GM21447 (cell line): ENCODE results near the gene CR1L.
"Not testable (repeated sequence)": the region's sequence is repeated elsewhere in the genome, so short reads cannot be mapped to it uniquely, and the experiment has no call there.

Experiments used
- ATAC-seq: cut with Tn5 transposase; IDR thresholded peaks from one replicate; pipeline ENCODE4 v1.9.1; 2021; ENCODE audit not compliant: unreplicated experiment

The CR1L gene

GRCh38 chr1:207645635-207646081, 725 bp downstream of the CR1L start:
- ATAC-seq = no peak

GRCh38 chr1:207646171-207646570, 1.2 kb downstream of the CR1L start:
- no peak for ATAC-seq

GRCh38 chr1:207646944-207647579, 2.1 kb downstream of the CR1L start:
- no peak for ATAC-seq

- no peak for ATAC-seq
Measured at GRCh38 chr1:207647671-207648333, 2.9 kb downstream of the CR1L start.

- ATAC-seq = no peak
Measured at GRCh38 chr1:207648334-207649209, 3.6 kb downstream of the CR1L start.

- no peak for ATAC-seq
Measured at GRCh38 chr1:207649210-207649753, 4.3 kb downstream of the CR1L start.

GRCh38 chr1:207649865-207650580, 5.1 kb downstream of the CR1L start:
- ATAC-seq = no peak

GRCh38 chr1:207651583-207651982, 6.7 kb downstream of the CR1L start:
- ATAC-seq = no peak

- no peak for ATAC-seq
Measured at GRCh38 chr1:207654320-207654719, 9.4 kb downstream of the CR1L start.

GRCh38 chr1:207658408-207658807, 13.5 kb downstream of the CR1L start:
- ATAC-seq = no peak

GRCh38 chr1:207658904-207659485, 14.1 kb downstream of the CR1L start:
- ATAC-seq = no peak

GRCh38 chr1:207659545-207660153, 14.7 kb downstream of the CR1L start:
- no peak for ATAC-seq

- ATAC-seq = not testable (repeated sequence)
Measured at GRCh38 chr1:207661420-207661819, 16.5 kb downstream of the CR1L start.

GRCh38 chr1:207666342-207666741, 21.4 kb downstream of the CR1L start:
- ATAC-seq = no peak

GRCh38 chr1:207669528-207670009, 24.6 kb downstream of the CR1L start:
- no peak for ATAC-seq

GRCh38 chr1:207670192-207670591, 25.3 kb downstream of the CR1L start:
- peak; percentile 64 for ATAC-seq

- no peak for ATAC-seq
Measured at GRCh38 chr1:207670997-207671396, 26.1 kb downstream of the CR1L start.

GRCh38 chr1:207672522-207673130, 27.7 kb downstream of the CR1L start:
- no peak for ATAC-seq

GRCh38 chr1:207673399-207673798, 28.5 kb downstream of the CR1L start:
- no peak for ATAC-seq
